C4-2B (cell line): ENCODE data around the gene NFIB.

ENCODE experiments used
- CTCF ChIP-seq: fragments of 450-650 bp; conservative IDR thresholded peaks from 2 replicates; pipeline ENCODE4 v1.5.1; 2017; ENCODE audit warnings: mild to moderate bottlenecking
- ZFX ChIP-seq: fragments of 450-650 bp; IDR thresholded peaks from 2 replicates; pipeline ENCODE4 v1.6.1; 2017

- TF ChIP-seq CTCF (no peak), ZFX (no peak)
Measured at GRCh38 chr9:14188538-14188937, 125.4 kb downstream of the NFIB start.
